ENCODE results near the gene FAM236C.
"Not testable (repeated sequence)": the region's sequence is repeated elsewhere in the genome, so short reads cannot be mapped to it uniquely, and the experiment has no call there.

FAM236C gene

DNA sequence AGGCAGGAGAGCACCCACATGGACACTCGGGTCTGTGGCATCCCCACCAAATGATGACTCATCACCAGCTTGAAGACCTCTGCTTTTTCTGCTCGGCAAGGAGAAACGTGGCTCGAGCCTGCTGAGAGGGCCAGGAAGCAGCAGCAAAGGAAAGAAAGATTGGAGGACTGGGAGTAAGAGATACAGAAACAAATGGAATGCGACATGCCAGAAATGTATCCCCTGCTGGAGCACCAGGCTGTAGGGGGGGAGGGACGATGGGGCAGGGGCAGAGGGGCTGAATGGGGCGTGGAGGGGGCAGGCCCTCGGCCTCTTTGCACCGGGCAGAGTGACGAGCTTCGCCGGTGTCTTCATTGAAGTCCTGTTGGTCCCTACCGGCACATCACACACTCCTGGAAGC is at the start of gene FAM236C:
FAM236C (plus strand) TSS at position 301 of the 400 bp plus-strand sequence. CDS start 100 bp downstream, outside the sequence.
- DNase-seq: not testable (repeated sequence)

DNA sequence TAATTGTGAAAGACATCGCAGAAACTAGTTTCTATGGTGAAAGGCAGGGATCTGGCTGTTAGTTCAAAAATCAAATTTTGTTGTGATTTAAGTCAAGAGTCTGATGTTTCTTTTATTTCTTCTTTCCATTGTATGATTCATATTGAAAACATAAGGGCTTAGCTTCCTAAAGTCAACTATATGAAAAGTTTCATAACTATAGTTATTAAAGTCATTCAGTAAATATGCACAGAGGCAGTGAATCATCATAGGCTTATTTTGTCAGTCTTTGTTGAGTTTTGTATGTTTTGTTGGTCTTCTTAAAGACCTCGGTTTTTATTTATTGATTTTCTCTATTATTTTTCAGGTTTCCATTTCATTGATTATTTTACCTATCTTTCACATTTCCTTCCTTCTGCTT is 29.5 kb upstream of the FAM236C start:
- DNase-seq: not testable (repeated sequence)

GRCh38 chrX:72889740-72890139 is 22.7 kb upstream of the FAM236C start:
- DNase-seq: not testable (repeated sequence)

- not testable (repeated sequence) for DNase-seq
Measured at GRCh38 chrX:72916096-72916495, 3.7 kb downstream of the FAM236C start.

DNA sequence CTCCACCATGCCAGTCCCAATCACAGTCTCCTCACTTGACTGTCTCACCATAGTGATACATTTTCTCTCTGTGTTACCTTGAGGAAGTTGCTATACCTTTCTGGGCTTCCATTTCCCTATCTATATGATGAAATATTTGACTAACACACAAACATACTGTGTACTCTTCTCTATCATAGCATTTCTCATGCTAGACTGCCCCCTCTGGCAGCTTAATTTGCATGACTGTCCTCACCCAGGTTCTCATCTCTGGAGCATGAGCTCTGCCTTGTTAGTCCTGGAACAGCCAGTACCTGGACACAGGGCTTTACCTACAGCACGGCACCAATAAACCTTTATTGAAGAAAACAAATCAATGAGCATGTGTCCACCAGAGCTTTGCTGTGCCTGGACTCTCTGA is 19.9 kb downstream of the FAM236C start:
- not testable (repeated sequence) for DNase-seq

GRCh38 chrX:72936455-72936854 is 24.0 kb downstream of the FAM236C start:
- DNase-seq: not testable (repeated sequence)

GRCh38 chrX:72936882-72937455 is 24.6 kb downstream of the FAM236C start:
- not testable (repeated sequence) for DNase-seq

DNA sequence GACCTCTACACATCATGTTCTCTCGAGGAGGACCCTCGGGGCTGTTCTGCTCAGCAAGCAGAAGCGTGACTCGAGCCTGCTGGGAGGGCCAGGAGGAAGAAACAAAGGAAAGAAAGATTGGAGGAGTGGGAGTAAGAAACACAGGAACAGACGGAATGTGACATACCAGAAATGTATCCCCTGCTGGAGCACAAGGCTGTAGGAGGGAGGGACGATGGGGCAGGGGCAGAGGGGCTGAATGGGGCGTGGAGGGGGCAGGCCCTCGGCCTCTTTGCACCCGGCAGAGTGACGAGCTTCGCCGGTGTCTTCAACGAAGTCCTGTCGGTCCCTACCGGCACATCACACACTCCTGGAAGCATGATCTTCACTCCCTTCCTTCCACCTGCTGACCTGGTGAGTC is 25.5 kb downstream of the FAM236C start, which contains the start of gene FAM236A:
FAM236A (plus strand) TSS at position 301 of the 400 bp plus-strand sequence; CDS start at position 358, 57 bp downstream.
- DNase-seq: not testable (repeated sequence)

DNA sequence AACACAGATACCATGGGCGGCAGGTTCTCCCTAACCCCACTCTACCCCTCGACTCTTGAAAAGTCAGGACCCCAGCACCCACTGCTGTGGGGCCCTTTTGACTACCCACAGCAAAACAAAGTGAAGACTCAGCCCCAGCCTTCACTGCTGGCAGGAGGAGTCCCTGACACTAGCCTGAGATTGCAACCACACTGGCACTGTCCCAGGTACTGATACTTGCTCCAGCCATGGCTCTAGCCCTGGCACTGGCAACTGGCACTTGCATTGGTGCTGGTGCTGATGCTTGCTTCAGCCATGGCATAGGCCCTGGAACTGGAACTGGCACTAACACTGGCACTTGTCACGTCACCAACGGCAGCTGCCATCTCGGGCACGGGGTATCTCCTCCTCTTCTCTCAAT is 29.9 kb downstream of the FAM236C start:
- not testable (repeated sequence) for DNase-seq

DNA sequence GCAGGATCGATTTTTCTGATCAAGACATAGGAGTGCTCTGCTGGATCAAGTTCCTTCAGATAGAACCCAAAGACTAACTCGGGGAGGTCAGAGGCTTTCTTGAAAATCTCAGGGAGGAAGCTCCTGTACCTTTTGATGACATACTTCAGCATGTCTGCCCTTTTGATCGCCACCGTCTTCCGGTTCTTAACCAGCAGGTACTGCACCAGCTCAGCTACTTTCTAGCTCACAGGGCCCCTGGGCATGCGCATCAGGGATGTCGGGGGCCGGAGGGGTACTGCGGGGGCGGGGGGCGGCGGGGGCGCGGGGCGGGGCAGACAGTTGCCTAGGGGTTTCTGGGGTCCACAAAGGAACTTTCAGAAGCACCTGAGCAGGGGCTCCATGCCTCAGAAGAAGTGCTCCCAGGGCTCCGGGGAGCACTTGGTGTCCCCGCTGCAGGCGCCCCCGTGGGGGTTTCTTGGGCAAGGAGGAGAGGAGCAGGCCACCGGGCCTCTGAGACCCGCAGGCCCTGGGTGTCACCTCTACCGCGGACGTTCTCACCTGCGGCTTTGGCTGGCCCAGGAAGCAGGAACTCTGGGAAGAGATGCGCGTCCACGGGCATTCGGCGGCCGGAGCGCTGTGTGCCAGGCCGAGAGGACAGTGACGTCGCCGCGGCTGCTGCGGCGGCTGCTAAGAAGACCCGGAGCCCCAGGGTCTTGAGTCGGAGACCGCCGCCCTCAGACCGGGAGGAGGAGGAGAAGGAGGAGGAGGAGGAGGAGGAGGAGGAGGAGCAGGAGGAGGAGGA is 30.8 kb downstream of the FAM236C start:
- DNase-seq: not testable (repeated sequence)

- not testable (repeated sequence) for DNase-seq
Measured at GRCh38 chrX:72943819-72944169, 31.4 kb downstream of the FAM236C start, which contains the start of gene DMRTC1. Gene DMRTC1 (minus strand): TSS chrX:72943837. CDS start chrX:72875694, 68,143 bp downstream.

DNA sequence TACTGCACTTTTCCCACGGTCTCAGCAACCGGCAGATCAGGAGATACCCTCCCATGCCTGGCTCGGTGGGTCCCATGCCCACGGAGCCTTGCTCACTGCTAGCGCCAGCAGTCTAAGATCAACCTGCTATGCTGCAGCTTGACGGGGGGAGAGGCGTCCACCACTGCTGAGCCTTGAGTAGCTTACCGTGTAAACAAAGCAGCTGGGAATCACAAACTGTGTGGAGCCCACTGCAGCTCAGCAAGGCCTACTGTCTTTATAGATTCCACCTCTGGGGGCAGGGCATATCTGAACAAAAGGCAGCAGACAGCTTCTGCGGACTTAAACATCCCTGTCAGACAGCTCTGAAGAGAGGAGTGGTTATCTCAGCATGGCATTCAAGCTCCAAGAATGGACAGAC is 47.6 kb downstream of the FAM236C start:
- DNase-seq: not testable (repeated sequence)

All from activated CD4-positive, alpha-beta T cell treated with anti-CD3 and anti-CD28 coated beads, Interleukin-2, Interleukin-6, amounts not matched to agents 100 ng/mL and 50 ng/mL, durations not matched to agents 16 hours and 8 hours (primary cell).